Activated gamma-delta T cell treated with Interleukin-2 at 50 U/mL for 16 hours (primary cell): ENCODE measurements around the gene OBSCN.

Experiments
- DNase-seq: peaks from one replicate; pipeline ENCODE4 v3.0.0-alpha.2; 2020

OBSCN gene

GRCh38 chr1:228346731-228347130 lies 138.9 kb downstream of the OBSCN start:
- DNase-seq, result no peak

DNA sequence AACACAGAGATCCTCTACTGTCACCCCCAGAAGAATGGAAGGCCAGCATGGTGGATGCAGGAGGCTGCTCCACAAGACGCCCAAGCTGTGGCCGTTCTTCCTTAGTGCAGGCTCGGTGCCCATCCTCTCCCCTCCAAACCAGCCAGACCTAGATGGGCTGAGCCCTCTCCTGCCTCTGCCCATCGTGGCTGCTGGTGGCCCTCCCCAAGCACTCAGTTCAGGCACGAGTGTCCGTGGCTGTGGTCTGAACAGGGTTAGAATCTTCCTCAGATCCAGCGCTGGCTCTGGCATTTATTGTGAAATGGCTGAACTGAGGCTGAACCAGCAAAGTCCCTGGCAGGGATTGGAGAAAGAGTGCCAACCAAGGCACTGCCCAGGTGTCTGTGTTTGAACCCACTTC lies 139.3 kb downstream of the OBSCN start:
- DNase-seq, result no peak

DNA sequence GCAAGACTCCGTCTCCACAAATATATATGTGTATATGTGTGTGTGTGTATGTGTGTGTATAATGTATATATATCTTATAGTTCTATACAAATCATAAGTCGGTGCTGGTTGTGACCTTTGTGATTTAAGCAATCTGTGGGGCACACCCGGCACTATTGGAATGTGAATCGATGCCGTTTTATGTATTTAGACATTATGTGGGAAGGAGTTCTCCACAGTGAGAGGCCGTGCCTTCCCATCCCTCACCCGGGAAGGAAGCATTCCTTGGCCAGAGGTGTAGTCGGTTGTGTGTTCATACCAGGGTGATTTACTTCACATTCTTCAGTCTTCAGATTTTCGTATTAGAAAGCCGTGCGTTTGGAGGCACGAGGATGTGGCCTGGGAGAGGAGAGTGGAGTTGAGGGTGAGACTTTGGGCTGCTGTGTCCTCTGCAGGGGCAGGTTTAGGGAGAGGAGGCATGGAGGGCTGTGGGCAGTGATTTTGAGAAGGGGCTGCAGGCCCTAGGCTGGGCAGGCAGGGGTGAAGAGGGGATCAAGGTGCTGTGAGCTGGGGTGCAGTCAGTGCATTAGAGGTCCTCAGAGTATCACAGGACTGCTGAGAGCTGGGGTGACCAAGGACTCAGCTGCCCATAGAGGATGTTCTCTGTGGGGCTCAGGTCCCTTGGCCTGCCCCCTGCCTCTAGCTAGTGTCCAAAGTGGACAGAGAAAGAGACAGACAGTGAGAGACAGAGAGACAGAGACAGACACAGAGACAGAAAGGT lies 141.0 kb downstream of the OBSCN start:
- no peak for DNase-seq

- no peak for DNase-seq
Observed at GRCh38 chr1:228349701-228350171, 141.9 kb downstream of the OBSCN start.

DNA sequence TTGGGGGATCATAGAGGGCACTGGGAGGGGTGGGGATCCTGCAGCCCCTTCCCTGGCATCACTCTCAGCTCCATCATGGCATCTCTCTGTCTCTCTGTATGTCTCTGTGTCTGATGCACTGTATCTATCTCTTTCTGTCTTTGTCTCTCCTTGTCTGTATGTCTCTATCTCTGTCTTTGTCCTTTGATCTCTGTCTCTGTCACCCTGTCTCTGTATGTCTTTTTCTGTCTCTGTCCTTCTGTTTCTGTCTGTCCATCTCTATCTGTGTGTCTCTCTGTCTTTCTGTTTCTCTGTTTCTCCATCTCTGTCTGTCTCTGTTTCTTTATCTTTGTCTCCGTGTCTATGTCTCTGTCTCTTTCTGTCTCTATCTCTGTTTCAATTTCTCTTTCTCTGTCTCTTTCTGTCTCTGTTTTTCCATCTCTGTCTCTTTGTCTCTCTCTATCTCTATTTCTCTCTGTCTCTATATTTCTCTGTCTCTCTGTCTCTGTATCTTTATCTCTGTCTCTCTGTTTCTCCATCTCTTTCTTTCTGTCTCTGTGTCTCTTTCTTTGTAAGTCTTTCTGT lies 142.4 kb downstream of the OBSCN start:
- DNase-seq, result no peak

DNA sequence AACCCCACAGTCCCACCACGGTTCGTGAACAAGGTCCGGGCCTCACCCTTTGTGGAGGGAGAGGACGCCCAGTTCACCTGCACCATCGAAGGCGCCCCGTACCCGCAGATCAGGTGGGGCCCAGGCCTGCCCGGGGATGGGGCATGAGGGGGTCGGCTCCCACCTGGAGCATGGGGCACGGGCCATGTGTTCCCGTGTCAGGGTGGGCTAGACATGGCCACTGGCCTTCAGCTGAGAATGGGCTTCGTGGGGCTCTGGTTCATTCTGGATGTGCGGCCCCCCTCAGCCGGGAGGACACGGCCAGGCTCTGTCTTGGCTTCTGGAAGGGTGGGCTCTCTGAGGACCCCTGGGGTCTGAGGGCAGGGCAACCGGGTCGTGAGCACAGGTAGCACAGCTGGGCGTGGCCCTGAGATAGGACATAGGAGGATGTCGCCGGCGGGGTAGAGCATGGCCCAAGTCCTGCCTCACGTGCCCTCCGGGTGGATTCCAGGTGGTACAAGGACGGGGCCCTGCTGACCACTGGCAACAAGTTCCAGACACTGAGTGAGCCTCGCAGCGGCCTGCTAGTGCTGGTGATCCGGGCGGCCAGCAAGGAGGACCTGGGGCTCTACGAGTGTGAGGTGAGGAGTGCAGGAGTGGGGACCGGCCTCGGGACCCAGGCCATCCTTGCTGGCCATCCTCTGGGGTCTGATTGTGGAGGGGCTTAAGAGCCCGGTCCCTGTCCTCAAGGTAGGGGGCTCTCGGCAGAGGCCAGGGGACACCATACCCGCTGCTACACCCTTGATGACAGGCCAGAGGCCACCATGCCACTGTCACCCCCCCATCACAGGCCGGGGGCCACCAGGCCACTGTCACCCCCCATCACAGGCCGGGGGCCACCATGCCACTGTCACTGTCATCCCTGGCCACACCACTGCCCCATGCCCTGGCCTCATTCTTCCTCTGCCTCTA lies 143.3 kb downstream of the OBSCN start:
- no peak for DNase-seq

DNA sequence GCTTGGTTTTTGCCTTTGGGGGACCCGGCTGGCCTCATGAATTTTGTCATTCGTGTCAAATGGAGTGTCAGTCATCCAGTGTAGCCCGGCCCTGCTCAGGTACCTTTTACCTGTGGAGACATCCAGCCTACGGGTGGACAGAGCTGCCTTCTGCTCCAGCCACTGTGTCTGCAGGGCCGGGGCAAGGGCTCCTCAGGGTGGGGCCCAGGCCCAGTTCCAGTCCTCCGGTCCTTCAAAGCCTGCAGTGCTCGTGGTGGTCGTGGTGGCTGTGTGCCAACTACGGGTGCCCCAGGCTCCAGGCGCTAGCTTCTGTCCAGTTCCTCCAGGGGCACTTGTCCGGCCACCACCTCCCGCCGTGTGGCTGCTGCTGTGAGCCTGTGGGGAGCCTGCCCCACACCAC lies 144.0 kb downstream of the OBSCN start:
- no peak for DNase-seq

GRCh38 chr1:228352677-228353481 lies 145.0 kb downstream of the OBSCN start:
- no peak for DNase-seq

- DNase-seq, result no peak
Observed at GRCh38 chr1:228353601-228354371, 145.9 kb downstream of the OBSCN start.

- DNase-seq, result no peak
Observed at GRCh38 chr1:228354390-228355320, 146.8 kb downstream of the OBSCN start.

- DNase-seq, result no peak
Observed at GRCh38 chr1:228356897-228357680, 149.2 kb downstream of the OBSCN start.

GRCh38 chr1:228358039-228358763 lies 150.4 kb downstream of the OBSCN start:
- no peak for DNase-seq

- DNase-seq, result no peak
Observed at GRCh38 chr1:228358764-228359612, 151.1 kb downstream of the OBSCN start.

- DNase-seq, result no peak
Observed at GRCh38 chr1:228359613-228360532, 152.0 kb downstream of the OBSCN start.

DNA sequence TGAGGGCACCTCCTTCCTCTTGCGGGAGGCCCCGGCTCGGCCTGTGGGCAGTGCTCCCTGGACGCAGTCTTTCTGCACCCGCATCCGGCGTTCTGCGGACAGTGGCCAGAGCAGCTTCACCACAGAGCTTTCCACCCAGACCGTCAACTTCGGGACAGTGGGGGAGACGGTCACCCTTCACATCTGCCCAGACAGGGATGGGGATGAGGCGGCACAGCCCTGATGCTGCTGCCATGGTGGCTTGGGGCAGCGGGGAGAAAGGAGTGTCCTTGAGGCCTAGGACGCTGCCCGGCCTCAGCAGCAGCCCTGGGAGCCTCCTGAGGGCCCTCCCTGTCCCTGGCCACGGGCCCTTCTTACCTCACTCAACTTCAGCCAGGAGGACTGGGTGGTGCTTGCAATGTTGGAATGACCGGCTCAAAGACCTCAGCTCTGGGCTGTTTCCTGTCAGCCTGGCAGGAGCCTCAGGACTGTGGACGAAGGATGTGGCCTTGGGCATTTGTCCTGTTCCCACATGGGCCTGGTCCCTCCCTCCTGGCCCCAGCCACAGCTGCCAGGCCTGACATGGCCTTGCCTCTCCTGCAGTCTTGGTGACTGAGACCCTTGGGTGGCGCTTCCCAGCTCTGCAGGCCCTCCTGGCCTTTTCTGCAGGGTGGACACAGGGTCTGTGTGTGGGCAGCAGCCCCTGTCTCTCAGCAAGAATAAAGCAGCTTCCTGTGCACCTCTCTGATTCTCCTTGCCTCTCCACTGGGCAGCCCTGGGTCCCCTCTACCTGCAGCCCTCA lies 152.9 kb downstream of the OBSCN start:
- no peak for DNase-seq
